KG1 (cell line): ENCODE data around the gene NUFIP1.
A peak's percentile ranks its signal among the peaks of the same experiment; 100 is the strongest.
"Not testable (repeated sequence)": the region's sequence is repeated elsewhere in the genome, so short reads cannot be mapped to it uniquely, and the experiment has no call there.

Source experiments
- DNase-seq: peaks from one replicate; lab custom pipeline; 2025; lab: John Stamatoyannopoulos, UW

The NUFIP1 gene

GRCh38 chr13:44989071-44989889 lies at the start of gene NUFIP1, which contains the start of gene GPALPP1:
Gene NUFIP1, minus strand, starts transcription at chr13:44989471. Its CDS starts 35 bp downstream, at chr13:44989436.
Gene GPALPP1, plus strand, starts transcription at chr13:44989538. Its CDS starts 117 bp downstream, at chr13:44989655.
- DNase-seq, result peak; percentile 84

GRCh38 chr13:45036206-45036605 lies 46.9 kb upstream of the NUFIP1 start:
- DNase-seq, result no peak

DNA sequence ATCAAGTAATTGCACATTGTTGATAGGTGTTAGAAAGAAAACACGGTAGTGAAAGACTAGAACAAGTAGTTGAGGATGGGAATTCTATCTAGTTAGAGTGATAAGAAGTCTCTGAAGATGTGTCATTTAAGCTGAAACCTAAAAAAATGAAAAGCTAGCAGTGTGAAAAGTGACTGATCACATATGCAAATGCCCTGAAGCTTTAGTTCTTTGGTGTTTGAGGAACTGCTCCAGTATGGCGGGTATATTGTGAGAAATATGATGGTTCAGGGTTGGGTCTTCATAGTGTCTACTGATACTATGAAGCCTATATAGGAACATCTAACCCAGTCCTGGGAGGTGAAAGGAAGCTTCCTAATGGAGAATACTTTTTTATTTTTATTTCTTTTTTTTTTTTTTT lies 45.1 kb upstream of the NUFIP1 start:
- no peak for DNase-seq

GRCh38 chr13:45024847-45025246 lies 35.6 kb upstream of the NUFIP1 start:
- DNase-seq, result no peak

DNA sequence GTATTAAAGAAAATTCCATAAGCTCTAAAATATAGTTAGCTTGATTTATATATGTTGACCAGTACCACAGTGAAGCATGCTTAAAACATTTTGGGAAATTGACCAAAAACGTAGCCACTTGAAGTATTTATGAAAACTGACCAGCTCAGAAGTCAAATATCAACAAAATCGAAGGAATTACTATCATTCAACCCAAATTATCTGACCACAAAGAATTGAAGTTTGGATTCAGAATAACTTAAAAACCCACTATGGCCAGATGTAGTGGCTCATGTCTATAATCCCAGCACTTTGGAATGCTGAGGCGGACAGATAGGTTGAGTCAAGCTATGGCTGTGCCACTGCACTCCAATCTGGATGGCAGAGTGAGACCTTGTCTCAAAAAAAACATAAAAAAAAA lies 32.0 kb upstream of the NUFIP1 start:
- no peak for DNase-seq

DNA sequence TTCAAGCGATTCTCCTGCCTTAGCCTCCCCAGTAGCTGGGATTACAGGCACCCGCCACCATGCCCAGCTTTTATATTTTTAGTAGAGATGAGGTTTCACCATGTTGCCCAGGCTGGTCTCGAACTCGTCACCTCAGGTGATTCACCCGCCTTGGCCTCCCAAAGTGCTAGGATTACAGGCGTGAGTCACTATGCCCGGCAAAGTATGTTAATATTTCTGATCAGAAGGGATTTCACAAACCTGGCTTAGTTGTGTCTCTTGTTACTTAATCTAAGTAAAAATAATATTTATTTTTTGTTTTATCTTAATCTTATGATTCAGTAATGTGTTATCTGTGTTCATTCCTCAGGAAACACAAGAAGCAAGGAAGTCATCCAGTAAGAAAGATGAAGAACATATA lies 30.7 kb upstream of the NUFIP1 start:
- not testable (repeated sequence) for DNase-seq

DNA sequence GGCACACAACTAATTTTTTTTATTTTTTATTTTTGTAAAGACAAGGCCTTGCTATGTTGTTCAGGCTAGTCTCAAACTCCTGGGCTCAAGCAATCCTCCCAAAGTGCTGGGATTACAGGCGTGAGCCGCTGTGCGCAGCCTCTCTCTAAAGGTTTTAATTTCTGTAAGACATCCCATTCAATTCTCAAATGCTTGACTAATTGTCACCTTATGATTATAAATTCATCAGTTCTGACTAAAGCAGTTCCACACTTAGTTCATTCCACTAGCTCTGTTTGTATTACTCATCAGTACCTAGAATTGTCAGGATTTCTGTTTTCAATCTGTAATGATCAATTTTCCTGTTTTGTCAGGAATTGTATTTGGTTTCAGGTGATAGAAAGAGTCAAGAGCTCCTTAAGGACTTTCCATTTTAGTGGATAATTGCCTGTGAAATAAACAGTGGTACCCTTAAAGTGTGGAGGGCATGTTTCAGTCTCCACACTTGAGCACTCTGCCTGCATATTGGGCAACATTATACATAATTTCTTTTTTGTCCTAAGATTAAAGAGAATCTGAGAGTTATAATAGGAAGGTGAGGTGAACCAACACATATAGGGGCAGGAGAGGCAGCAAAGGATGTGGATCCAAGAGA lies 27.6 kb upstream of the NUFIP1 start:
- DNase-seq, result no peak

- no peak for DNase-seq
Observed at GRCh38 chr13:45015300-45015699, 26.0 kb upstream of the NUFIP1 start.

GRCh38 chr13:45011198-45011597 lies 21.9 kb upstream of the NUFIP1 start:
- DNase-seq, result no peak

GRCh38 chr13:45007823-45008222 lies 18.6 kb upstream of the NUFIP1 start:
- DNase-seq, result no peak

GRCh38 chr13:45007225-45007624 lies 18.0 kb upstream of the NUFIP1 start:
- no peak for DNase-seq

DNA sequence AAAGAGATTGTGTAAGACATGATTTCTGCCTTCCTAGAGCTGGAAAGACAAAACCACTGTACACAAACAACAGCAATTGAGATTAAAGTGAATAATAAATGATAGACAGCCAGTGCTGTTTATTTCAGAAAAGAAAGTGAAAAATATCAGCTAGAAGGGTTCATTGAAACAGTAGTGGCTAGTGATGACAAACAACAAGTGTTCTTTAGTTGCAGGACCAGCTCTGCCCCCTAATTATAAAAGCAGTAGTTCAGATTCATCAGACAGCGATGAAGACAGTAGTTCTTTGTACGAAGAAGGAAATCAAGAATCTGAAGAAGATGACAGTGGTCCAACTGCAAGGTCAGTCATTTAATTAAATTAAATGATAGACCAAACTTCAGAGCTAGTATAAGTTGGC lies 14.8 kb upstream of the NUFIP1 start:
- DNase-seq, result no peak

DNA sequence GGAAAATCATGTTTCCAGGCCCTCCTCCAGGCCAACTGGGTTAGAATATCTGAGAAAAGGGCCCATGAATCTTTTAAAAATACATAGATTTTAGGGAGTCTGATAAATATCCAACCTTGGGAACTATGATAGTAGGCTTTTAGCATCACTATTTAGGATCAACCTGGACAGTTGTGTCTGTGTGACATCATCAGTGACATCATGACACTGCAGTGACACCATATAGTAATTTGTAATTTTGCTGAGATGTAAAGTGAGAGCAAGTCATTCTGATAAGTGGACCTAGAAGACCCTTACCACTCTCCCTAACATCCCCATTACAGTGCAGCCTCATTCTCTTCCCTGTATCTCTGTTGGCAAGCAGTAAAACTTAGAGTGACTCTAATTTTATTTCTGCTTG lies 14.1 kb upstream of the NUFIP1 start:
- DNase-seq, result no peak

- DNase-seq, result no peak
Observed at GRCh38 chr13:44989941-44990340, 670 bp upstream of the NUFIP1 start.

DNA sequence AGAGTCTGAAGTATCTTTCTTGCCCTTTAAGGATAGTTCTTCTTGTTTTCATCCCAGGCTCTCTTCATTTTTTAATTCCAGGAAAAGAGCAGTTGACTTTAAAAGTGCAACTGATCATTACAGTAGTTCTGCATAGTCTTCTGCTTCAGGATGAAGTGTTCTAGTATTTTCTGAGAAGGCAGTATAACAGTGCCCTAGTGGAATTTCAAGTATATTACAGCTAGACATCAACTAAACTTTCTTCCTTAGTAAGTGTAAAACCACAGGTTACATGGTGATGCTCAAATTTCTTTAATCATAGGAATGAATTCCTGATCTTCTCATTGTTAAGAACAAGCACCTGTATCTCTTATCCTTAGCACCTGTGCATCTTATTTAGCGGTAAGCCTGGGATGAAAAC lies 10.9 kb downstream of the NUFIP1 start:
- DNase-seq, result no peak

- no peak for DNase-seq
Observed at GRCh38 chr13:44976949-44977583, 12.2 kb downstream of the NUFIP1 start.

DNA sequence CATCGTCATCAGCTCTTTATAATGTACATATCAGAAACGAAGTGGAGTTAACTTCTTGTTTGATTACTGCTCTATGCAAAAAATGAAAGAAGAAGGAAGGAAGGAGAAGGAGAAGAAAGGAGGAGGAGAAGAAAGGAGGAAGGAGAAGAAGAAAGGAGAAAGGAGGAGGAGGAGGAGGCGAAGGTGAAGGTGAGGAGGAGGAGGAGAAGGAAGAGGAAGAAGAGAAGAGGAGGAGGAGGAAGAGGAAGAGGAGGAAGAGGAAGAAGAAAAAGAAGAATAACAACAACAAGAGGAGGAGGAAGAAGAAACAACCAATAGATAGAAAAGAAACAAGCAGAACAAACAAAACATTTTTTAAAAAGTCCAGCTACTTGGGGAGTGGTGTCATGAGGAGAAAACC lies 13.1 kb downstream of the NUFIP1 start:
- DNase-seq, result no peak

GRCh38 chr13:44974056-44974793 lies 15.0 kb downstream of the NUFIP1 start:
- no peak for DNase-seq

DNA sequence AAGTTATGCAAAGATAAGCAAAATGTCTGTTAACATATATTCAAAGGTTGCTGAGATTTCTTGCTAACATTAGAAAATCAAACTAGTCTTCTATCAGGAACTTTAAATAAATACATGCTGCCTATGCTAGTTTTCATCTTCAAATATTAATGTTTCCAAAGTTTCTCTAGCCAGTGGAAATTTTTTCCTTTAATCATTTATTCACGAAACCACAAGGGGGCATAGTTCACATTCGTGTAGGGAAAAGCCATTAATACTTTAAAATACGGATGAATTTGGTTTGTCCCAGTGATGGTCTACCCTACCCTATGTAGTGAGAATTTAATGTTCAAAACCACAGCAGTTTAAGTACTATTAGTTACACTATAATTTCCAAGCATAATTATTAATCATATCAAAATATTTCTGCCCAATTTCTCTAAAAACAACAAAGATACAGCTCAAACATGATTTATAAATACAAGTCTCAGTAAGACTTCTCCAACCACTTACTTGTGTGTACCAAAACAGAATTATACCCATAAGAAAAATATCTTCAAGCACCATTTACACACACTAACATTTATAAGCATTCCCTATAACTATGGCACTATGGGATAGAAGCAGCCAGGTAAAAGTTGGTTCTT lies 16.2 kb downstream of the NUFIP1 start:
- peak; percentile 8 for DNase-seq

DNA sequence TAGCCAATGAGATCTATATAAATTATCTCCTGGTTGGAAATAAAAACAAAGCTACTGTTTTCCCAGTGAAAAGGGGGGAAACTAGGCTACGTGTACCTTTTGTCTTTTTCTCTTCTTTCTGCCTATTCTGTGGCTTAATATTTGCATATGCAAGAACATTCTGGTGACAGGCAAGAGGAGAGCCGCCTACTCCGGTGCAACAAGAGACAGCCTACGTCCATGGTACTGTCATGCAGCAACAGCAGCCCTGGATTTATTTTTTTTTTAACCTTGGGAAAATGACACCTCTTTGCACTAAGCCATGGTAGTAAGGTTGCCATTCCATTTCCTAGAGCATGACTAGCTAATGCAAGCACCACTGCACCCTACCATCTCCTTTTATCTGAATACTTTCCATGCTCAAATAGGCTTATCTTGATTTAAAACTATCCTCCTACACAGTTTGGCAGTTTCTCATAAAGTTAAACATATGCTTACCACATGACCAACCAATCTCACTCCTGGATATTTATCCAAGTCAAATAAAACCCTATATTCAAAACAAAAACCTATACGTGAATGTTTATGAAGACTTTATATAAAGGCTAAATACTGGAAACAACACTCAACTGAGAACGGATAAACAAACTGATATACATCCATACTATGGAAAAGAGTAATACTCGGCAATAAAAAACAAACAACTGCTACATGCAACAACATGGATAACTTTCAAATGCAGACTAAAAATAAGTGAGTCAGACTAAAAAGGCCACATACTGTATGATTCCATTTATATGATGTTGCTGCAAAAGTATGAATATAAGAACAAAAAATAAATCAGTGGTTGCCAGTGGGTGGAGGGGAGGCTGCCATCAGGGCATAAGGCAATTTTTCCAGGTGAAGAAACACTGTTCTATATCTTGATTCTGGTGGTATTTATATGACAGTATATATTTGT lies 17.3 kb downstream of the NUFIP1 start:
- DNase-seq, result no peak
